DOHH2 (cell line): ENCODE results near the gene CEACAM7.

Experiments used
- H3F3A ChIP-seq: fragments of 200-600 bp; sonication (generic), shearing (Covaris generic); 2 replicates; pipeline ENCODE4 v1.6.0; 2016; ENCODE audit warnings: antibody characterized with exemption, mild to moderate bottlenecking; ENCODE audit not compliant: control insufficient read depth, insufficient read depth
- H3K27ac ChIP-seq: fragments of 200-600 bp; sonication (generic); 2 replicates; pipeline ENCODE4 v1.5.1; 2014; ENCODE audit warnings: low read depth, mild to moderate bottlenecking, low read length, moderate library complexity
- H3K27me3 ChIP-seq: fragments of 200-600 bp; sonication (generic); 2 replicates; pipeline ENCODE4 v1.6.1; 2014; ENCODE audit warnings: mild to moderate bottlenecking, low read length, mixed read lengths; ENCODE audit not compliant: control insufficient read depth
- H3K36me3 ChIP-seq: fragments of 200-600 bp; sonication (generic); 2 replicates; pipeline ENCODE4 v1.6.1; 2014; ENCODE audit warnings: mild to moderate bottlenecking, low read length, moderate library complexity, mixed read lengths; ENCODE audit not compliant: control insufficient read depth
- H3K4me1 ChIP-seq: fragments of 200-600 bp; sonication (generic); 2 replicates; pipeline ENCODE4 v1.6.1; 2014; ENCODE audit warnings: mild to moderate bottlenecking, low read length, mixed read lengths; ENCODE audit not compliant: control insufficient read depth
- H3K4me2 ChIP-seq: fragments of 200-600 bp; sonication (generic); 2 replicates; pipeline ENCODE4 v1.6.0; 2014; ENCODE audit warnings: mild to moderate bottlenecking, low read length, moderate library complexity
- H3K4me3 ChIP-seq: fragments of 200-600 bp; sonication (generic); 2 replicates; pipeline ENCODE4 v1.5.1; 2014; ENCODE audit warnings: mild to moderate bottlenecking, low read length, mixed read lengths
- H3K79me2 ChIP-seq: fragments of 200-600 bp; sonication (generic); 2 replicates; pipeline ENCODE4 v1.6.1; 2014; ENCODE audit warnings: mild to moderate bottlenecking, low read length, mixed read lengths; ENCODE audit not compliant: control insufficient read depth
- H3K9me2 ChIP-seq: fragments of 200-600 bp; sonication (generic); replicated peaks from 2 replicates; pipeline ENCODE4 v1.6.1; 2014; ENCODE audit warnings: mild to moderate bottlenecking, low read length, mixed read lengths; ENCODE audit not compliant: control insufficient read depth
- H3K9me3 ChIP-seq: fragments of 200-600 bp; sonication (generic); 2 replicates; pipeline ENCODE4 v1.6.1; 2014; ENCODE audit warnings: antibody characterized with exemption, low read length, mixed read lengths; ENCODE audit not compliant: control insufficient read depth, insufficient read depth
- H4K20me1 ChIP-seq: fragments of 200-600 bp; sonication (generic); 2 replicates; pipeline ENCODE4 v1.6.0; 2014; ENCODE audit warnings: low read depth, mild to moderate bottlenecking, antibody characterized with exemption, low read length, moderate library complexity; ENCODE audit not compliant: control insufficient read depth, insufficient read depth
- CTCF ChIP-seq: fragments of 200-600 bp; sonication (generic); IDR thresholded peaks from one replicate; pipeline ENCODE4 v1.5.1; 2014; ENCODE audit warnings: antibody characterized with exemption, mild to moderate bottlenecking, low read depth, low read length; ENCODE audit not compliant: poor library complexity, severe bottlenecking
- EZH2phosphoT487 ChIP-seq: fragments of 200-600 bp; sonication (generic); IDR thresholded peaks from 2 replicates; pipeline ENCODE4 v1.6.1; 2017; ENCODE audit warnings: borderline replicate concordance, mild to moderate bottlenecking, antibody characterized with exemption, low read length, moderate library complexity, mixed read lengths

The CEACAM7 gene

GRCh38 chr19:41690801-41691065 is 2.7 kb upstream of the CEACAM7 start:
- Histone ChIP-seq H3K27ac (no peak overlapping the region), H3K36me3 (no peaks in the 10 kb centered on the region)

GRCh38 chr19:41689993-41690800 is 2.1 kb upstream of the CEACAM7 start:
- peaks cover 6% of the 10 kb centered on the region; the same call in 1 of the 2 replicates for H3K27me3 ChIP-seq
- no peaks in the 10 kb centered on the region for H3K9me2 ChIP-seq
- H4K20me1 ChIP-seq, result no peaks in the 10 kb centered on the region; the same call in 1 of the 2 replicates
- TF ChIP-seq CTCF (no peak), EZH2phosphoT487 (no peak)
- no peaks in the 10 kb centered on the region for H3K9me3 ChIP-seq
- no peak overlapping the region for H3K4me2 ChIP-seq
- no peaks in the 10 kb centered on the region for H3F3A ChIP-seq
- H3K36me3 ChIP-seq, result no peaks in the 10 kb centered on the region
- H3K79me2 ChIP-seq, result no peaks in the 10 kb centered on the region
- H3K27ac ChIP-seq, result no peak overlapping the region
- no peaks in the 10 kb centered on the region for H3K4me1 ChIP-seq
- no peak overlapping the region for H3K4me3 ChIP-seq

More at GRCh38 chr19:41690801-41691065, 2.7 kb upstream of the CEACAM7 start:
- Histone ChIP-seq H3K79me2 (no peaks in the 10 kb centered on the region), H3K4me3 (no peak overlapping the region), H3K9me2 (no peaks in the 10 kb centered on the region), H3K9me3 (no peaks in the 10 kb centered on the region), H3K4me1 (no peaks in the 10 kb centered on the region), H3F3A (no peaks in the 10 kb centered on the region), H3K27me3 (peaks cover 6% of the 10 kb centered on the region; the same call in 1 of the 2 replicates), H4K20me1 (no peaks in the 10 kb centered on the region; the same call in 1 of the 2 replicates), H3K4me2 (no peak overlapping the region)
- TF ChIP-seq CTCF, result no peak
- TF ChIP-seq EZH2phosphoT487, result no peak

- Histone ChIP-seq H3K79me2 (no peaks in the 10 kb centered on the region), H3K9me3 (no peaks in the 10 kb centered on the region), H3K36me3 (no peaks in the 10 kb centered on the region), H4K20me1 (no peaks in the 10 kb centered on the region; the same call in 1 of the 2 replicates), H3F3A (no peaks in the 10 kb centered on the region), H3K9me2 (no peaks in the 10 kb centered on the region), H3K27me3 (peaks cover 6% of the 10 kb centered on the region; the same call in 1 of the 2 replicates), H3K27ac (no peak overlapping the region), H3K4me1 (no peaks in the 10 kb centered on the region), H3K4me2 (no peak overlapping the region), H3K4me3 (no peak overlapping the region)
- TF ChIP-seq CTCF (no peak), EZH2phosphoT487 (no peak)
Measured at GRCh38 chr19:41688687-41689086, 617 bp upstream of the CEACAM7 start.
